HG03280 (cell line): ENCODE data around the gene ACVR2B.

Source experiments
- ATAC-seq: cut with Tn5 transposase; IDR thresholded peaks from one replicate; pipeline ENCODE4 v1.9.1; 2021; ENCODE audit warnings: mild to moderate bottlenecking, moderate library complexity; ENCODE audit not compliant: unreplicated experiment

The ACVR2B gene

DNA sequence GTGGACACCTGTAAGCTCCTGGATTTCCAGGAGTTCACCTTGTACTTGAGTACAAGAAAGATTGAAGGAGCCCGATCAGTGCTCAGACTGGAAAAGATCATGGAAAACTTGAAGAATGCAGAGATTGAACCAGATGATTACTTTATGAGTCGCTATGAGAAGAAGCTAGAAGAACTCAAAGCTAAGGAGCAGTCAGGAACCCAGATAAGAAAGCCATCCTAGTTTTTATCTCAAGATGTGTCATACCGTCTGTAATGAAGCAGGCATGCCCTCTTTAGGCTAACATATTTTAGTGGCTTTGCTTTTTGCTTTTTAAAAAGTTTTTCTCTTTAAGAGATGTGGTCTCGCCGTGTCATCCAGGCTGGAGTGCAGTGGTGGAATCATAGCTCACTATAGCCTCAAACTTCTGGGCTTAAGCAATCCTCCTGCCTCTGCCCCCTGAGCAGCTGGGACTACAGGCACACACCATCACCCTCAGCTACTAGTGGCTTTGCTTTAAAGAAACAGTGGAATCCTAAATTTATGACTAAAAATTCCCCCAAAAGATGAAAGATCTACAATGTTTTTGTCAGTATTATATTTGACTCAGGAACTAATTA, 70.5 kb downstream of the ACVR2B start:
- no peak for ATAC-seq

DNA sequence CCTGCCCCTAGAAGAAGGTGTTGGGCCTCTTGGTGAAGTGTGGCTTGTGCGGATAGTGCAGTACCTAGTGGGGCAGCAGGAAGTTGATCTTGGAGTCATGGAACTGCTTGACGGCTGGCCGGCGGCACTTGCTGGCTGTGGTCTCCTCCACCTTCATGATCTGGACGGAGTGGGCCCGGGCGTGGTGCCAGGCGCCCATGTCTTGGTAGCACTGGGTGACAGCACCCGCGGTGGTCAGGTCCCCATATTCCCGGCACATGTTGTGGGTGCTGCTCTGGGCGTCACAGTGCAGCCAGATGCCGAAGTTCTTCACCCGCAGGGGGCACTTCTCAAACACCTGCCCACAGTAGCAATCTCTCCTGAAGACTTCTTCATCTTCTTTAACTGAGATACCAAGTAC, 73.1 kb downstream of the ACVR2B start:
- no peak for ATAC-seq

DNA sequence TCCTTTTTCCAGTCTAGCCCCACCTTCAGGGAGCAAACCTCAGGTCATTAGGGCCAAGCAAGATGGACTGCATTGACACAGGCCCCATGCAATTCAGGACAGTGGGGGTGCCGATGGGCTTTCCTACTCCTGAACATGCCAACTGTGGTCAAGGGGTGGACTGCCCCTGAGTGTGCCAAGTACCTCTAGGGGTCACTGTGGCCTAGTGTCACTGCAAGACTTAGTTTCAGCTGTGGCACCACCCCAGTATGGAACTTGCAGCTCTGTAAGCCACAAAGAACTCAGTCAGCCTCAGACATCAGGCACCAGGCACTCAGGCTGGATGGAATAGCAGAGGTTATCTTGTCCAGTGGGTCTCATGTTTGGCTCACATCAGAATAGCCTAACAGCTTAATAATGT, 74.8 kb downstream of the ACVR2B start:
- ATAC-seq = no peak

DNA sequence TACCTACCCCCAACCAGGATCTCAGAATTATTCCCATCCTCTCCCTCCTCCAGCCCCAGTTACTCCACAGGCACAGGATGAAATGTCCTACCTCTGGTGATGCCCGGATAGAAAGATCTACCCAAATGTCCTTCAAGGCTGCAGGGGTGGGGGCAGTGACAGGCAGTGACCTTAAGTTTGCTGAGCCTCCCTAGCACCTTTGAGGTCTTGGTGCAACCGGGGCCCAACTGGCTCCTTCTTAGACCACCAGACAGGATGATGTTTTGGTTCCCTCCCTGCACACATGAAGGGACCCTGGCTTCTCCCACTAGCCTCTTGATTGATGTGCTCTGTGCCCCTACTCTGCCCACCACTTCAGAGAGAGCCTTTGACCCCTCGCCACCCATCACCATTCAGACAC, 78.8 kb downstream of the ACVR2B start:
- no peak for ATAC-seq

DNA sequence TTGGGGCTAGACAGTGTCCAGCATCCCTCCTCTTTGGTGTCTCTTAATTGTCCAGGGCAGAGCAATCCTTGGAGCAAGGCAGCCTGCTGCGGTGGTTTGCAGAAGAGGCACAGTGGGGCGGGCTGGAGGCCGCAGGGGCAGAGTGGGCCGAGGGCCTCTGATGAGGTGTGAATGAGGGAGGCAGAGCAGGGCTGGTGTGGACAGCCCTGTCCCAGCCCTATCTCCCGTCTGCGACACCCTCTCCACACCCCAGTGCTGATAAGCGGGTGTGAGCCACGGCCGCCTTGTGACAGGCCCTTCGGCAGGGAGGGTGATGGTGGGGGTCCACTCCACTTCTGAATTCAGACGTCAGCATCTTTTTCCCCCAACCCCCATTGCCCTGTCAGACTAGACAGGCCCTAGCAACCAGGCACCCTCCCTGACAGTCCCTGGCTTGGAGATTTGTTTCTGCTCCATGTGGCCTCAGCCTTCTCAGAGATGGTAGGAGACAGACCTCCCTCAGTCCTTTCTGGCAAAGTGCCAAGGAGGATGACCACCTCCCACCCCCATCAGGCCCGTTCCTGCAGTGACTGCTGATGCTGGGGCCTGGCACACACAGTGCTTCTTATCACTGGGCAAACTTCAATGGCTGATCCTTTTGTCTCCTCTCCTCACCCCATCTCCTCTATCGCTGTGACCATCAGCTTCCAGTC, 79.7 kb downstream of the ACVR2B start:
- ATAC-seq = no peak

DNA sequence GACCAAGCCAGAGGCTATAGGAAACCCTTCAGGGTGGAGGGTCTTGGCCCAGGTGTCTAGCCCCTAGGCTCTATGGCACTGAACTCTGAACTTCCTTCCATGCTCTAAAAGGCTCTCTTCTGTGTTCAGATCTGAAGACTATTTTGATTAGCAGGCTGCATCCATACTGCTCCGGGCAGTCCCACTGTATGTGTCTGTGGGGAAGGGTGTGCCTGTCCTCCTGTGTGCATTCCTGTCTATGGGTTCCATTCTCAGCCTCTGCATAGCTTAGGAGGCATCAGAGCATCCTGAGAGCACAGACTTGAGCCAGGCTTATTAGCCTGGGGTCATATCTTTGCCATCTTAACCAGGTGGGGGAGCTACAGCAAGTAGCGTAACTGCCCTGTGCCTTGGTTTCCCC, 80.5 kb downstream of the ACVR2B start:
- ATAC-seq = no peak

DNA sequence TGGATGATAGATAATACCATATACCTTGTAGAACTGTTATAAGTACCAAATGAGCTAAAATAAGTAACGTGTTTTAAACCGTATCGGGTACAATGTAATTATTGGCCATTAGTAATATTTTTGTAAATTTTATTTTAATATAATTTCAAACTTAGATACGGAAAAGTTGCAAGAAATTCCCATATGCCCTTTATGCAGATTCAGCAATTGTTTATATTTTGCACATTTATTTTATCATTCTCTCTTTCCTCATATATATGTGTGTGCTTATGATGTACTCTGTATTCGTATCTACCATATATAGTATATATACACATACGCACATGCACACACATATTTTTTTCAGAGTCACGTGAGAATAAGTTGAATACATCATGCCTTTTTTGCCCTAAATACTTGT, 80.9 kb downstream of the ACVR2B start:
- no peak for ATAC-seq

DNA sequence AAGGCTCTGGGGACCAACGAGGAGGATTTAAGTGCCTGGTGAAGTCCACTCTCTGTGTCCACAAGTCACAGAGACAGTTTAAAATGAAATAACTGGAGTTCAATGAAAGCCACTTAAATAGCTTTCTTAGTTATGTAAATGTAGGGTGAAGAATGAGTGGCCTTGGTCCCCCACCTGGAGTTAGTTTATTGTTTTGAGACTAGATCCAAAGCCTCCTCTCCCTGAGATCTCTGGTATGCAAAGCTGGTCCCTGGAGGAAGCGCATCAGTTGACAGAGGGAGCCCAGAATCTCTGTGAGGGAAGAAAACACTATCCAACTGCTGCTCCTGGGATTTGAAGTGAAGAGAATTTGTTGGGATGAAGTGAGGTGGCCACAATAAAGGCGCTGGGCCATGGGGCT, 83.0 kb downstream of the ACVR2B start:
- ATAC-seq = no peak

DNA sequence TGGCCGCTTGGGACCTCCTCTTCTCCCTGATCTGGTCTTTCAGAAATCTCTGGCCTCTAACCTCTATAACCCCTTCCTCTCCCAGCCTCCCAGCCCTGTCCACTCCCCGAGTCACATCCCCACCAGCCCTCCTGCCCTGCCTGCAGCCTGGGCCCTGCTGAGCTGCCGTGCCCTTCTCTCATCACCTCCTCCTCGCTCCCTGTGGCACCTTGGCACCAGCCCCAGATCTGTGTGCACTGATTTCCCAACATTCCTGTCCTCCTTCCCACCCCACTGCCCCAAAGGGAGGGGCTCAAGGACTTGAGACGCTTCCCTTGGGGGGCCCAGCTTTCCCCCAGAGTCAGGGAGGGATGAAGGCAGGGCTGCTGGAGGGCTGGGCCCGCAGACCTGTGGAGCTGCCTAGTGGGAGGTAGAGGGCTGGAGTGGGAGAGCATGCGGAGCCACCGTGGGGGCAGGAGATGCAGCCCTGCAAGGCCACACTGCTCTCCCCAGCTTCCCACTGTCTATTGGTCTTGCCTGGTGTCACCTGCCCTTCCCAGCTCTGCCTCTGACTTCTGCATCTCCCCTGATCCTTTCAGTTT, 85.2 kb downstream of the ACVR2B start:
- ATAC-seq = no peak

DNA sequence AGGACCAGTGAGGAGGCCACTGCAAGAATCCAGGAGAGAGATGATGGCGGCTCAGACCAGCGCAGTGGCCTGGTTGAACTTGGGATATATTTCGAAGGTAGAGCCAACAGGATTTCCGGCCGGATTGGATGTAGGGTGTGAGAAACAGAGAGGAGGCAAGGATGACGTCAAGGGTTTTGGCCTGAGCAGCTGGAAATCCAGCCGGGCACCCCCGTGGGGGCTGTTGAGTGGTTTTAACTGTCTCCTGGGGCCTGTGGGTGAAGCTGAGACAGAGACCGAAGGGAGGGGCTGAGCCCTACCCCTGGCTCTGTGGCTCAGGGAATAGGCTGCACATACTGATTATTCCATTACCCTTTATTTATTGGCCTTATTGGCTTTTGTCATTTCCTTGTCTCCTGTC, 88.1 kb downstream of the ACVR2B start:
- ATAC-seq = no peak
